T-helper 1 cell treated with Interleukin-12 subunit alpha and Interleukin-12 subunit beta and Interleukin-4 antibody, amounts not matched to agents 30 ng/mL and 1 ng/mL, for 36 hours (primary cell): ENCODE measurements around the gene ACLY. TPM values are rescaled to one million over a fixed set of nuclear protein-coding genes. Genes with fewer than 3 reads are reported as not detected.

ENCODE experiments used
- intact Hi-C: fragments of 100-400 bp; cut with micrococcal nuclease; formaldehyde crosslinking; loops from one replicate; pipeline ENCODE4 v1.15.1; 2024
- total RNA-seq: library from RNA; stranded (reverse); gene quantifications from 2 replicates; pipeline ENCODE4 v1.2.3, GENCODE V29; 2022

Gene ACLY
- 159 and 165 TPM in 2 replicates for total RNA-seq

- intact Hi-C loops, result loop anchor here (1.0 to 5.0 kb wide), 8 partner anchors 12 to 274 kb away; partner anchors contain the start of genes CNP, DHX58, DNAJC7 and EIF1
Observed at GRCh38 chr17:41918314-41919164, at the start of gene ACLY. TSS of gene ACLY (minus strand) at chr17:41918951. CDS start at chr17:41913873, 5,078 bp downstream.

- intact Hi-C loops, result loop anchor here (2.0 to 5.0 kb wide), 3 partner anchors 99 to 419 kb away; partner anchors contain the start of gene STAT3
Observed at GRCh38 chr17:41967921-41968578, 49.3 kb upstream of the ACLY start.

- intact Hi-C loops, result loop anchor here (2.0 to 5.0 kb wide), 3 partner anchors 100 to 420 kb away; partner anchors contain the start of gene STAT3
Observed at GRCh38 chr17:41967141-41967920, 48.6 kb upstream of the ACLY start.

- intact Hi-C loops, result loop anchor here (1.0 to 5.0 kb wide), 9 partner anchors 36 to 421 kb away; partner anchors contain the start of genes DNAJC7, KCNH4, KLHL11 and ODAD4
Observed at GRCh38 chr17:41966463-41967140, 47.9 kb upstream of the ACLY start, which contains the start of gene CNP. TSS of gene CNP (plus strand) at chr17:41966795. CDS start at chr17:41966885, 90 bp downstream.

GRCh38 chr17:41965694-41966462 lies 47.1 kb upstream of the ACLY start:
- intact Hi-C loops, result loop anchor here (1.0 to 5.0 kb wide), 9 partner anchors 36 to 421 kb away; partner anchors contain the start of genes DNAJC7, KCNH4, KLHL11 and ODAD4

GRCh38 chr17:41962768-41963434 lies 44.1 kb upstream of the ACLY start:
- intact Hi-C loops, result loop anchor here (1.0 kb wide), 1 partner anchor 153 kb away; no protein-coding TSS in a partner anchor

- intact Hi-C loops, result no loop called here
Observed at GRCh38 chr17:41962111-41962510, 43.4 kb upstream of the ACLY start.

GRCh38 chr17:41959336-41960095 lies 40.8 kb upstream of the ACLY start:
- intact Hi-C loops, result no loop called here

- intact Hi-C loops, result no loop called here
Observed at GRCh38 chr17:41959030-41959335, 40.2 kb upstream of the ACLY start.

GRCh38 chr17:41957869-41958439 lies 39.2 kb upstream of the ACLY start:
- intact Hi-C loops, result no loop called here

- intact Hi-C loops, result no loop called here
Observed at GRCh38 chr17:41957031-41957868, 38.5 kb upstream of the ACLY start.

GRCh38 chr17:41956522-41956921 lies 37.8 kb upstream of the ACLY start:
- intact Hi-C loops, result no loop called here

- intact Hi-C loops, result no loop called here
Observed at GRCh38 chr17:41948762-41949460, 30.2 kb upstream of the ACLY start.

- intact Hi-C loops, result no loop called here
Observed at GRCh38 chr17:41944943-41945342, 26.2 kb upstream of the ACLY start.

- intact Hi-C loops, result no loop called here
Observed at GRCh38 chr17:41943492-41943891, 24.7 kb upstream of the ACLY start.

GRCh38 chr17:41942626-41943373 lies 24.0 kb upstream of the ACLY start:
- intact Hi-C loops, result no loop called here
